Measurements from ENCODE around the gene SBK3. TPM values are rescaled to one million over a fixed set of nuclear protein-coding genes. Genes with fewer than 3 reads are reported as not detected.

Gene SBK3
- total and polyA plus RNA-seq, 10 of the 15 experiments (the other 5 are each of a cell fraction or from before 2014, with no cell fraction given) = not detected

DNA sequence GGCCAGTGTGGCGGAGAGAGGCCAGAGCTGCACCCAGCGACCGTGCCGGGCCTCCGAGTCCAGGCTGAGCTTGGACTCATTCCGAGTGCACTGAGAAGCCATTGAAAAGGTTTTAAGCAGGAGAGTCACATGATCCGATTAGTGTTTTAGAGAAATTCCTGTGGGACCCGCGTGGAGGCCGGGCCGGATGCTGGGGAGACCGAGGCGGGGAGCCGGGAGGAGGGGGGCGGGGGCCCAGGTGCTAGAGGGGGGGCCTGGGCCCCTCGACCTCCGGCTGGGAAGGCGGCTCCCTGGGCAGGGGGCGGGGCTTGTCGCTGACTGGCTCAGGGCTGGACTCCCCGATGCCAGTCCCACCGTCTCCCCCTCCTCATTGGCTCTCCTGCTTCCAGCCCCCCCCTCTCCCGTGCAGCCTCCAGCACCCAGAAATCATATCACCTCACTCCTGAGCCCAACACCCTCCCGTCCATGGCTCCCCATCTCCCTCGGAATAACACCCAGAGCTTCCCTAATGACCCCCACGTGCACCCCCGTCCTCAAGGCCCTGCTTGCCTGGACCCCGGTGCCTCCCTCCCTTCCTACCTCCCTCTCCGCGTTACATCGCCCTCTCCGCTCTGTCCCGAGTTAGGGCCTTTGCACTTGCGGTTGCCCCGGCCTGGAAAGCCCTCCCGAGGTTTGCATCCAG is 40.5 kb upstream of the SBK3 start (continued):
- no peak for TF ChIP-seq BCLAF1 (IDR thresholded peaks at IDR 0.05)
- TF ChIP-seq SP1 (IDR thresholded peaks at IDR 0.05; ENCODE audit: low read depth, low read length) = peak; percentile 63
- no peak for TF ChIP-seq GATAD2B (conservative IDR thresholded peaks at IDR 0.05; ENCODE audit: low read depth)
- TF ChIP-seq ATF3 (IDR thresholded peaks at IDR 0.05; ENCODE audit: borderline replicate concordance, extremely low read depth, low read depth, low read length) = no peak
- no peak for TF ChIP-seq ZNF207 (IDR thresholded peaks at IDR 0.05; ENCODE audit: borderline replicate concordance)
- TF ChIP-seq NFYB (IDR thresholded peaks at IDR 0.05; ENCODE audit: insufficient read depth, low read depth, low read length) = peak; percentile 68; the same call in 1 of the 2 replicates
- TF ChIP-seq IKZF2 (IDR thresholded peaks at IDR 0.05) = no peak
- no peak for TF ChIP-seq WRNIP1 (IDR thresholded peaks at IDR 0.05; ENCODE audit: borderline replicate concordance, low read depth, low read length)
- TF ChIP-seq ZNF592 (IDR thresholded peaks at IDR 0.05) = no peak
- TF ChIP-seq POLR2AphosphoS5 (IDR thresholded peaks at IDR 0.05; ENCODE audit: low read length) = no peak
- TF ChIP-seq ATF7 (IDR thresholded peaks at IDR 0.05; ENCODE audit: low read depth) = no peak
- TF ChIP-seq MTA2 (IDR thresholded peaks at IDR 0.05; ENCODE audit: low read depth) = no peak
- TF ChIP-seq RUNX3 (IDR thresholded peaks at IDR 0.05; ENCODE audit: low read length) = no peak
- TF ChIP-seq ETV6 (conservative IDR thresholded peaks at IDR 0.05 in 1 of 2, IDR thresholded peaks at IDR 0.05 in 1 of 2; ENCODE audit: borderline replicate concordance in 1 of 2, low read depth in 1 of 2) = no peak
- peak; percentile 86 for TF ChIP-seq PBX3 (IDR thresholded peaks at IDR 0.05; ENCODE audit: insufficient replicate concordance, low read depth, low read length)
- TF ChIP-seq, protein P1, sequence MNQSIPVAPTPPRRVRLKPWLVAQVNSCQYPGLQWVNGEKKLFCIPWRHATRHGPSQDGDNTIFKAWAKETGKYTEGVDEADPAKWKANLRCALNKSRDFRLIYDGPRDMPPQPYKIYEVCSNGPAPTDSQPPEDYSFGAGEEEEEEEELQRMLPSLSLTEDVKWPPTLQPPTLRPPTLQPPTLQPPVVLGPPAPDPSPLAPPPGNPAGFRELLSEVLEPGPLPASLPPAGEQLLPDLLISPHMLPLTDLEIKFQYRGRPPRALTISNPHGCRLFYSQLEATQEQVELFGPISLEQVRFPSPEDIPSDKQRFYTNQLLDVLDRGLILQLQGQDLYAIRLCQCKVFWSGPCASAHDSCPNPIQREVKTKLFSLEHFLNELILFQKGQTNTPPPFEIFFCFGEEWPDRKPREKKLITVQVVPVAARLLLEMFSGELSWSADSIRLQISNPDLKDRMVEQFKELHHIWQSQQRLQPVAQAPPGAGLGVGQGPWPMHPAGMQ (IDR thresholded peaks at IDR 0.05; ENCODE audit: borderline replicate concordance) = no peak
- no peak for TF ChIP-seq KLF5 (IDR thresholded peaks at IDR 0.05; ENCODE audit: partially characterized antibody)
- TF ChIP-seq ZZZ3 (IDR thresholded peaks at IDR 0.05; ENCODE audit: control insufficient read depth, insufficient read length, low read depth) = no peak
- no peak for TF ChIP-seq RAD51 (IDR thresholded peaks at IDR 0.05)
- no peak for TF ChIP-seq EED (IDR thresholded peaks at IDR 0.05; ENCODE audit: low read depth)
